Rectal smooth muscle tissue (tissue), 1 donor: Measurements from ENCODE around the gene PPP1R14C.

Experiments
- H3K27ac ChIP-seq: one replicate; pipeline ENCODE4 v1.7.0; 2013; ENCODE audit warnings: low read depth, low read length, inconsistent platforms
- H3K27me3 ChIP-seq: one replicate; pipeline ENCODE4 v1.7.0; 2013; ENCODE audit warnings: low read length; ENCODE audit not compliant: control insufficient read depth, insufficient read depth
- H3K36me3 ChIP-seq: one replicate; pipeline ENCODE4 v1.7.0; 2013; ENCODE audit warnings: low read length; ENCODE audit not compliant: control insufficient read depth, insufficient read depth
- H3K4me1 ChIP-seq: one replicate; pipeline ENCODE4 v1.7.0; 2013; ENCODE audit warnings: low read length; ENCODE audit not compliant: control insufficient read depth, insufficient read depth
- H3K4me3 ChIP-seq: one replicate; pipeline ENCODE4 v1.7.0; 2013; ENCODE audit warnings: low read length
- H3K9ac ChIP-seq: one replicate; pipeline ENCODE4 v1.7.0; 2013; ENCODE audit warnings: low read length

The PPP1R14C gene

GRCh38 chr6:150156460-150156859 lies 13.6 kb downstream of the PPP1R14C start:
- Histone ChIP-seq H3K27ac (no peak overlapping the region), H3K9ac (no peak overlapping the region), H3K4me1 (no peaks in the 10 kb centered on the region), H3K4me3 (no peak overlapping the region), H3K36me3 (no peaks in the 10 kb centered on the region), H3K27me3 (no peaks in the 10 kb centered on the region)

- H3K9ac ChIP-seq, result no peak overlapping the region
- no peaks in the 10 kb centered on the region for H3K27me3 ChIP-seq
- H3K36me3 ChIP-seq, result no peaks in the 10 kb centered on the region
- no peaks in the 10 kb centered on the region for H3K4me1 ChIP-seq
- H3K27ac ChIP-seq, result no peak overlapping the region
- H3K4me3 ChIP-seq, result no peak overlapping the region
Measured at GRCh38 chr6:150157081-150157480, 14.2 kb downstream of the PPP1R14C start.

- no peak overlapping the region for H3K27ac ChIP-seq
- H3K36me3 ChIP-seq, result no peaks in the 10 kb centered on the region
- no peaks in the 10 kb centered on the region for H3K27me3 ChIP-seq
- no peak overlapping the region for H3K9ac ChIP-seq
- no peak overlapping the region for H3K4me3 ChIP-seq
- peaks cover under 1% of the 10 kb centered on the region for H3K4me1 ChIP-seq
Measured at GRCh38 chr6:150159757-150160156, 16.9 kb downstream of the PPP1R14C start.

GRCh38 chr6:150163970-150164369 lies 21.1 kb downstream of the PPP1R14C start:
- H3K9ac ChIP-seq, result no peak overlapping the region
- H3K27ac ChIP-seq, result no peak overlapping the region
- H3K27me3 ChIP-seq, result no peaks in the 10 kb centered on the region
- peaks cover 2% of the 10 kb centered on the region for H3K4me1 ChIP-seq
- H3K4me3 ChIP-seq, result no peak overlapping the region
- no peaks in the 10 kb centered on the region for H3K36me3 ChIP-seq

- Histone ChIP-seq H3K27me3 (no peaks in the 10 kb centered on the region), H3K9ac (no peak overlapping the region), H3K4me3 (no peak overlapping the region), H3K27ac (peak overlapping the region; percentile 23), H3K4me1 (peaks cover 2% of the 10 kb centered on the region), H3K36me3 (no peaks in the 10 kb centered on the region)
Measured at GRCh38 chr6:150165020-150165702, 22.3 kb downstream of the PPP1R14C start.

GRCh38 chr6:150167479-150167873 lies 24.6 kb downstream of the PPP1R14C start:
- Histone ChIP-seq H3K4me3 (no peak overlapping the region), H3K36me3 (no peaks in the 10 kb centered on the region), H3K9ac (no peak overlapping the region), H3K27ac (no peak overlapping the region), H3K27me3 (no peaks in the 10 kb centered on the region), H3K4me1 (peaks cover 2% of the 10 kb centered on the region)

- Histone ChIP-seq H3K4me3 (no peak overlapping the region), H3K27me3 (no peaks in the 10 kb centered on the region), H3K27ac (no peak overlapping the region), H3K36me3 (no peaks in the 10 kb centered on the region), H3K9ac (no peak overlapping the region), H3K4me1 (peaks cover 2% of the 10 kb centered on the region)
Measured at GRCh38 chr6:150169181-150169580, 26.3 kb downstream of the PPP1R14C start.

GRCh38 chr6:150169609-150170008 lies 26.8 kb downstream of the PPP1R14C start:
- no peaks in the 10 kb centered on the region for H3K36me3 ChIP-seq
- no peaks in the 10 kb centered on the region for H3K27me3 ChIP-seq
- no peak overlapping the region for H3K9ac ChIP-seq
- no peak overlapping the region for H3K4me3 ChIP-seq
- peaks cover 2% of the 10 kb centered on the region for H3K4me1 ChIP-seq
- no peak overlapping the region for H3K27ac ChIP-seq

GRCh38 chr6:150172929-150173328 lies 30.1 kb downstream of the PPP1R14C start:
- Histone ChIP-seq H3K9ac (no peak overlapping the region), H3K27ac (no peak overlapping the region)

GRCh38 chr6:150175586-150176151 lies 32.8 kb downstream of the PPP1R14C start:
- no peak overlapping the region for H3K9ac ChIP-seq
- H3K36me3 ChIP-seq, result no peaks in the 10 kb centered on the region
- H3K4me3 ChIP-seq, result no peak overlapping the region
- no peaks in the 10 kb centered on the region for H3K4me1 ChIP-seq
- no peaks in the 10 kb centered on the region for H3K27me3 ChIP-seq
- no peak overlapping the region for H3K27ac ChIP-seq

More at GRCh38 chr6:150172929-150173328, 30.1 kb downstream of the PPP1R14C start:
- H3K4me3 ChIP-seq, result no peak overlapping the region
- no peaks in the 10 kb centered on the region for H3K27me3 ChIP-seq
- H3K4me1 ChIP-seq, result no peaks in the 10 kb centered on the region
- no peaks in the 10 kb centered on the region for H3K36me3 ChIP-seq

GRCh38 chr6:150176152-150176551 lies 33.3 kb downstream of the PPP1R14C start:
- no peak overlapping the region for H3K27ac ChIP-seq
- H3K9ac ChIP-seq, result no peak overlapping the region
- H3K36me3 ChIP-seq, result no peaks in the 10 kb centered on the region
- no peaks in the 10 kb centered on the region for H3K4me1 ChIP-seq
- H3K27me3 ChIP-seq, result no peaks in the 10 kb centered on the region
- H3K4me3 ChIP-seq, result no peak overlapping the region

- Histone ChIP-seq H3K27me3 (no peaks in the 10 kb centered on the region), H3K27ac (no peak overlapping the region), H3K4me1 (no peaks in the 10 kb centered on the region), H3K9ac (no peak overlapping the region), H3K4me3 (no peak overlapping the region), H3K36me3 (no peaks in the 10 kb centered on the region)
Measured at GRCh38 chr6:150176659-150177058, 33.8 kb downstream of the PPP1R14C start.
